OCI-LY1 (cell line): ENCODE measurements around the gene CTIF.

ENCODE experiments used
- H2AFZ ChIP-seq: fragments of 200-600 bp; sonication (generic), shearing (Covaris generic); 2 replicates; pipeline ENCODE4 v1.6.0; 2014; ENCODE audit warnings: antibody characterized with exemption, mild to moderate bottlenecking, low read length
- H3F3A ChIP-seq: fragments of 200-600 bp; sonication (generic), shearing (Covaris generic); 2 replicates; pipeline ENCODE4 v1.6.0; 2014; ENCODE audit warnings: mild to moderate bottlenecking, antibody characterized with exemption, low read length, moderate library complexity; ENCODE audit not compliant: insufficient read depth
- H3K27ac ChIP-seq: fragments of 200-600 bp; sonication (generic); 2 replicates; pipeline ENCODE4 v1.5.1; 2014; ENCODE audit warnings: low read length, mixed run types, mild to moderate bottlenecking, low read depth; ENCODE audit not compliant: poor library complexity, severe bottlenecking
- H3K27me3 ChIP-seq: fragments of 200-600 bp; sonication (generic); 2 replicates; pipeline ENCODE4 v1.6.0; 2014; ENCODE audit warnings: antibody characterized with exemption, mild to moderate bottlenecking, low read length, moderate library complexity; ENCODE audit not compliant: insufficient read depth
- H3K36me3 ChIP-seq: fragments of 200-600 bp; sonication (generic); 2 replicates; pipeline ENCODE4 v1.6.1; 2014; ENCODE audit warnings: mild to moderate bottlenecking, antibody characterized with exemption, low read length, moderate library complexity, mixed read lengths; ENCODE audit not compliant: insufficient read depth
- H3K4me1 ChIP-seq: fragments of 200-600 bp; sonication (generic); 2 replicates; pipeline ENCODE4 v1.5.1; 2014; ENCODE audit warnings: mild to moderate bottlenecking, low read length, moderate library complexity; ENCODE audit not compliant: insufficient read depth, severe bottlenecking
- H3K4me2 ChIP-seq: fragments of 200-600 bp; sonication (generic), shearing (Covaris generic); 2 replicates; pipeline ENCODE4 v1.6.1; 2014; ENCODE audit warnings: low read length
- H3K4me3 ChIP-seq: fragments of 200-600 bp; sonication (generic); 2 replicates; pipeline ENCODE4 v1.5.1; 2014; ENCODE audit warnings: low read length, low read depth, mild to moderate bottlenecking, mixed read lengths; ENCODE audit not compliant: poor library complexity, severe bottlenecking
- H3K79me2 ChIP-seq: fragments of 200-600 bp; shearing (Covaris generic); 2 replicates; pipeline ENCODE4 v1.6.1; 2016; ENCODE audit warnings: mixed run types, low read length, mixed read lengths; ENCODE audit not compliant: insufficient read depth
- H3K9ac ChIP-seq: fragments of 200-600 bp; sonication (generic), shearing (Covaris generic); 2 replicates; pipeline ENCODE4 v1.6.1; 2014; ENCODE audit warnings: mild to moderate bottlenecking, low read length, mixed read lengths
- H3K9me2 ChIP-seq: fragments of 200-600 bp; sonication (generic), shearing (Covaris generic); 2 replicates; pipeline ENCODE4 v1.6.1; 2014; ENCODE audit warnings: low read depth, mild to moderate bottlenecking, low read length, mixed read lengths
- H3K9me3 ChIP-seq: fragments of 200-600 bp; shearing (Covaris generic); 2 replicates; pipeline ENCODE4 v1.6.1; 2014; ENCODE audit warnings: low read length, mixed read lengths
- H4K20me1 ChIP-seq: fragments of 200-600 bp; sonication (generic), shearing (Covaris generic); 2 replicates; pipeline ENCODE4 v1.6.0; 2016; ENCODE audit warnings: mild to moderate bottlenecking, low read length; ENCODE audit not compliant: insufficient read depth
- CTCF ChIP-seq: fragments of 200-600 bp; sonication (generic), shearing (Covaris generic); IDR thresholded peaks from 2 replicates; pipeline ENCODE4 v1.5.1; 2017; ENCODE audit warnings: mild to moderate bottlenecking, antibody characterized with exemption, low read length, moderate library complexity, mixed read lengths
- EZH2 ChIP-seq: fragments of 200-600 bp; sonication (generic), shearing (Covaris generic); IDR thresholded peaks from 2 replicates; pipeline ENCODE4 v1.8.0; 2017; ENCODE audit warnings: borderline replicate concordance, mixed run types, mild to moderate bottlenecking, antibody characterized with exemption, low read length, moderate library complexity, mixed read lengths

Gene CTIF

GRCh38 chr18:48569915-48570264 lies 31.1 kb downstream of the CTIF start:
- TF ChIP-seq CTCF = no peak
- no peak for TF ChIP-seq EZH2
- Histone ChIP-seq H3K4me2 (no peak overlapping the region), H3K9ac (no peak overlapping the region)

GRCh38 chr18:48570313-48570712 lies 31.5 kb downstream of the CTIF start:
- no peak overlapping the region for H2AFZ ChIP-seq
- H3K27ac ChIP-seq = no peak overlapping the region
- no peak overlapping the region for H3K4me3 ChIP-seq
- no peaks in the 10 kb centered on the region for H3K9me2 ChIP-seq
- no peaks in the 10 kb centered on the region for H3K9me3 ChIP-seq
- H3K79me2 ChIP-seq = no peaks in the 10 kb centered on the region
- no peak overlapping the region for H3K9ac ChIP-seq
- H4K20me1 ChIP-seq = no peaks in the 10 kb centered on the region
- H3F3A ChIP-seq = no peaks in the 10 kb centered on the region
- H3K36me3 ChIP-seq = no peaks in the 10 kb centered on the region
- no peaks in the 10 kb centered on the region for H3K27me3 ChIP-seq
- no peaks in the 10 kb centered on the region for H3K4me1 ChIP-seq
- no peak for TF ChIP-seq EZH2
- no peak for TF ChIP-seq CTCF
- H3K4me2 ChIP-seq = no peak overlapping the region

More at GRCh38 chr18:48569915-48570264, 31.1 kb downstream of the CTIF start:
- Histone ChIP-seq H3K27ac (no peak overlapping the region), H3K79me2 (no peaks in the 10 kb centered on the region), H3K36me3 (no peaks in the 10 kb centered on the region), H3F3A (no peaks in the 10 kb centered on the region), H3K9me3 (no peaks in the 10 kb centered on the region), H2AFZ (no peak overlapping the region), H3K27me3 (no peaks in the 10 kb centered on the region), H3K4me1 (no peaks in the 10 kb centered on the region), H4K20me1 (no peaks in the 10 kb centered on the region), H3K4me3 (no peak overlapping the region), H3K9me2 (no peaks in the 10 kb centered on the region)

GRCh38 chr18:48571639-48572384 lies 33.0 kb downstream of the CTIF start:
- no peak overlapping the region for H3K4me2 ChIP-seq
- 0 out of 2 replicates have a peak, but pooled peaks cover 3% of the 10 kb centered on the region for H3K27me3 ChIP-seq

More at GRCh38 chr18:48571639-48572384, 33.0 kb downstream of the CTIF start:
- Histone ChIP-seq H2AFZ (no peak overlapping the region), H3K9me2 (no peaks in the 10 kb centered on the region), H3K27ac (no peak overlapping the region), H3K9me3 (no peaks in the 10 kb centered on the region), H3K9ac (no peak overlapping the region), H3K4me1 (no peaks in the 10 kb centered on the region), H3K79me2 (no peaks in the 10 kb centered on the region), H3F3A (no peaks in the 10 kb centered on the region), H3K36me3 (no peaks in the 10 kb centered on the region), H3K4me3 (no peak overlapping the region), H4K20me1 (no peaks in the 10 kb centered on the region)
- TF ChIP-seq EZH2 (no peak), CTCF (no peak)
